SU-DHL-6 (cell line): ENCODE data around the gene CNTNAP5.

Source experiments
- CTCF ChIP-seq: fragments of 200-600 bp; sonication (generic); IDR thresholded peaks from one replicate; pipeline ENCODE4 v1.5.1; 2017; ENCODE audit warnings: antibody characterized with exemption, mild to moderate bottlenecking, low read length, moderate library complexity; ENCODE audit not compliant: insufficient read depth, poor library complexity, severe bottlenecking
- EZH2phosphoT487 ChIP-seq: fragments of 200-600 bp; sonication (generic), shearing (Covaris generic); conservative IDR thresholded peaks from 2 replicates; pipeline ENCODE4 v1.6.1; 2018; ENCODE audit warnings: mild to moderate bottlenecking, antibody characterized with exemption, low read length, moderate library complexity, mixed read lengths

- TF ChIP-seq CTCF, result no peak
- no peak for TF ChIP-seq EZH2phosphoT487
These were observed 476.6 kb downstream of the CNTNAP5 start for GRCh38 chr2:124501575-124502152.
